ENCODE measurements around the gene COA6. TPM values are rescaled to one million over a fixed set of nuclear protein-coding genes. Genes with fewer than 3 reads are reported as not detected.
"Not testable (repeated sequence)": the region's sequence is repeated elsewhere in the genome, so short reads cannot be mapped to it uniquely, and the experiment has no call there.

COA6 gene
- total and polyA plus RNA-seq, 2 of the 8 experiments (the other 6 are each of a cell fraction or from before 2014, with no cell fraction given), result 22.9 to 44.9 TPM

GRCh38 chr1:234355782-234356510, 17.3 kb upstream of the COA6 start (continued):
- TF ChIP-seq SIN3A (conservative IDR thresholded peaks at IDR 0.05 in 1 of 2, IDR thresholded peaks at IDR 0.05 in 1 of 2; ENCODE audit: low read depth in 1 of 2, low read length in 2 of 2) (no peak), TBP (IDR thresholded peaks at IDR 0.05; ENCODE audit: low read depth, low read length) (no peak), SIX5 (IDR thresholded peaks at IDR 0.05; ENCODE audit: low read depth, low read length) (no peak), RBBP5 (IDR thresholded peaks at IDR 0.05; ENCODE audit: borderline replicate concordance, low read depth, low read length) (no peak)
- TF ChIP-seq, protein P1, sequence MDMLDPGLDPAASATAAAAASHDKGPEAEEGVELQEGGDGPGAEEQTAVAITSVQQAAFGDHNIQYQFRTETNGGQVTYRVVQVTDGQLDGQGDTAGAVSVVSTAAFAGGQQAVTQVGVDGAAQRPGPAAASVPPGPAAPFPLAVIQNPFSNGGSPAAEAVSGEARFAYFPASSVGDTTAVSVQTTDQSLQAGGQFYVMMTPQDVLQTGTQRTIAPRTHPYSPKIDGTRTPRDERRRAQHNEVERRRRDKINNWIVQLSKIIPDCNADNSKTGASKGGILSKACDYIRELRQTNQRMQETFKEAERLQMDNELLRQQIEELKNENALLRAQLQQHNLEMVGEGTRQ (IDR thresholded peaks at IDR 0.05; ENCODE audit: low read length), result no peak

DNA sequence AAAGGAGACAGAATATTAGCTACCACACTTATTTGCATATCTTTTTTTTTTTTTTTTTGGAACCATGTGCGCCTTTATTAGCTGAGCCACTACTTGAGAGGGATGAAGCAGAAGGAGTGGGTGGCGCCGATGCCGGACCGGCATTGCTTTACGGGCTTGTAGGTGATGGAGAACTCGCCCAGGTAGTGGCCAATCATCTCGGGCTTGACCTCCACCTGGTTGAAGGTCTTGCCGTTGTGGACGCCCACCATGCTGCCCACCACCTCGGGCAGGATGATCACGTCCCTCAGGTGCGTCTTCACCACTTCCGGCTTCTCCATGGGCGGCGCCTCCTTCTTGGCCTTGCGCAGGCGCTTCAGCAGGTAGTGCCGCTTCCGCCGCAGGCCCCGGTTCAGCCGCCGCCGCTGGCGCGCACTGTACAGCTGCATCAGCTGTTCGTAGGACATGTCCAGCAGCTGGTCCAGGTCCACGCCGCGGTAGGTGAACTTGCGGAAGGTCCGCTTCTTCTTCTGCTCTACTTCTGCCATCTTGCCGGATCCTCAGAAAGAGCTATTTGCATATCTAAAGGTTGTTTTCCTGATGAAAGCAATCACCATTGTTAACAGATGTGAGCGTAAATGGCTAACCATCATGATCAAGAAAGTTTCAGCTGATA, 16.5 kb upstream of the COA6 start:
- H2BK15ac ChIP-seq (ENCODE audit: low read length); H2BK20ac ChIP-seq (ENCODE audit: low read length); H4K8ac ChIP-seq (ENCODE audit: extremely low read depth, insufficient read depth, low read length); H4K5ac ChIP-seq (ENCODE audit: insufficient read length, low read depth, low read length); H3K18ac ChIP-seq (ENCODE audit: extremely low read depth, low read length); H3K56ac ChIP-seq (replicated peaks; ENCODE audit: insufficient read length, low read depth, low read length); FAIRE-seq; H2AFZ ChIP-seq (ENCODE audit: low read length); H2BK120ac ChIP-seq (replicated peaks; ENCODE audit: low read depth, low read length); H3K4me1 ChIP-seq (replicated peaks in 1 of 4; ENCODE audit: control insufficient read depth in 3 of 4, insufficient read depth in 4 of 4, low read length in 3 of 4); H3K4me3 ChIP-seq (ENCODE audit: extremely low read depth in 1 of 4, insufficient read depth in 2 of 4, low read depth in 3 of 4, low read length in 4 of 4); H3K4me2 ChIP-seq (ENCODE audit: insufficient read depth in 1 of 2, low read depth in 2 of 2, low read length in 2 of 2); H3K79me1 ChIP-seq (ENCODE audit: low read depth, low read length); H3K23me2 ChIP-seq (ENCODE audit: low read depth, low read length); DNase-seq (ENCODE audit: low read depth in 1 of 2, low spot score in 2 of 2); H4K91ac ChIP-seq (replicated peaks; ENCODE audit: insufficient read length, low read length); H3K14ac ChIP-seq (ENCODE audit: insufficient read length); H3K4ac ChIP-seq (replicated peaks; ENCODE audit: insufficient read length, low read depth, low read length); H3K79me2 ChIP-seq (ENCODE audit: control insufficient read depth in 1 of 2, insufficient read depth in 2 of 2, low read length in 2 of 2); H3K36me3 ChIP-seq (ENCODE audit: control insufficient read depth in 2 of 4, insufficient read depth in 4 of 4, low read length in 3 of 4); H3K27me3 ChIP-seq (replicated peaks in 1 of 4; ENCODE audit: control insufficient read depth in 3 of 4, extremely low read depth in 1 of 4, insufficient read depth in 3 of 4, low read length in 3 of 4); H2BK12ac ChIP-seq (ENCODE audit: low read depth, low read length); H3K27ac ChIP-seq (ENCODE audit: low read depth, low read length); H4K20me1 ChIP-seq (replicated peaks in 1 of 2; ENCODE audit: control insufficient read depth in 1 of 2, insufficient read depth in 2 of 2, low read length in 2 of 2); H3K9me3 ChIP-seq (ENCODE audit: insufficient read depth in 2 of 2, low read depth in 1 of 2, low read length in 1 of 2); H2BK5ac ChIP-seq (ENCODE audit: low read depth, low read length); H3K23ac ChIP-seq (ENCODE audit: insufficient read length); H2AK5ac ChIP-seq (ENCODE audit: low read depth, low read length); H3K9ac ChIP-seq (replicated peaks in 1 of 4; ENCODE audit: extremely low read depth in 1 of 4, low read depth in 3 of 4, low read length in 3 of 4): not testable (repeated sequence)
- ChIA-PET CTCF (ENCODE audit: partially characterized antibody) (interaction anchor here (0.6 to 1.8 kb wide), 3 partner anchors 17 to 104 kb away, joined by 3 to 4 read pairs (median 4); partner anchors contain the start of gene COA6), POLR2A (ENCODE audit: partially characterized antibody) (interaction anchor here (1.8 kb wide), 1 partner anchor 17 kb away, joined by 6 read pairs; the partner anchor contains the start of gene COA6)
- 90% methylated on average over 35 of the region's 35 CpGs; no CpG with 5 or more reads in 1 of the 2 experiments for WGBS, 2 experiments (ENCODE audit: extremely low coverage in 1 of 2, insufficient coverage in 1 of 2, insufficient read length in 1 of 2, insufficient replicate concordance in 2 of 2, low coverage in 1 of 2, low lambda C conversion rate in 2 of 2, missing lambda C conversion rate in 1 of 2)

All from H1 (cell line).